22Rv1 (cell line): ENCODE measurements around the gene MFAP4.

Source experiments
- ZFX ChIP-seq: fragments of 450-650 bp; IDR thresholded peaks from 2 replicates; pipeline ENCODE4 v1.6.1; 2017; ENCODE audit warnings: antibody characterized with exemption, borderline replicate concordance
- TF ChIP-seq, protein P1 (sequence below): fragments of 450-650 bp; IDR thresholded peaks from 2 replicates; pipeline ENCODE4 v1.5.1; 2017; ENCODE audit warnings: mild to moderate bottlenecking

DNA sequence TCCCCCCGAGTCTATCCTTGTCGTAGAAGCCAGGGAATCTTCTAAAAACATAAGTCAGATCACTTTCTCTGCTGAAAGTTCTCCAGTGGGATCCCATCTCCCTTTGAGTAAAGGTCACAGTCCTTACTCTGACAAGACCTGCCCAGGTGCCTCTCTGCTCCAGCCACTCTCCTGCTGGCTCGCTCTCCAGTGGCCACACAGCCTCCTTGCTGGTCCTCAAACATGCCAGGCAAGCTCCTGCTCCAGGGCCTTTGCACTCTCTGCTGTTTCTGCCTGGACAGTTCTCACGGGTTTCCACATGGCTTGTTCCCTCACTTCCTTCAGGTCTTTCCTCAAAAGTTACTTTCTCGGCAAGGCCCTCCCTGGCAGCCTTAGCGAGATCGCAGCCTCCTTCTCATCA is 27.8 kb downstream of the MFAP4 start:
- TF ChIP-seq, protein P1, sequence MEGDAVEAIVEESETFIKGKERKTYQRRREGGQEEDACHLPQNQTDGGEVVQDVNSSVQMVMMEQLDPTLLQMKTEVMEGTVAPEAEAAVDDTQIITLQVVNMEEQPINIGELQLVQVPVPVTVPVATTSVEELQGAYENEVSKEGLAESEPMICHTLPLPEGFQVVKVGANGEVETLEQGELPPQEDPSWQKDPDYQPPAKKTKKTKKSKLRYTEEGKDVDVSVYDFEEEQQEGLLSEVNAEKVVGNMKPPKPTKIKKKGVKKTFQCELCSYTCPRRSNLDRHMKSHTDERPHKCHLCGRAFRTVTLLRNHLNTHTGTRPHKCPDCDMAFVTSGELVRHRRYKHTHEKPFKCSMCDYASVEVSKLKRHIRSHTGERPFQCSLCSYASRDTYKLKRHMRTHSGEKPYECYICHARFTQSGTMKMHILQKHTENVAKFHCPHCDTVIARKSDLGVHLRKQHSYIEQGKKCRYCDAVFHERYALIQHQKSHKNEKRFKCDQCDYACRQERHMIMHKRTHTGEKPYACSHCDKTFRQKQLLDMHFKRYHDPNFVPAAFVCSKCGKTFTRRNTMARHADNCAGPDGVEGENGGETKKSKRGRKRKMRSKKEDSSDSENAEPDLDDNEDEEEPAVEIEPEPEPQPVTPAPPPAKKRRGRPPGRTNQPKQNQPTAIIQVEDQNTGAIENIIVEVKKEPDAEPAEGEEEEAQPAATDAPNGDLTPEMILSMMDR = no peak
- no peak for TF ChIP-seq ZFX
